HEK293T (cell line): Measurements from ENCODE around the gene NPFFR1.

Experiments used
- BHLHE40 ChIP-seq: fragments of 450-650 bp; IDR thresholded peaks from 2 replicates; pipeline ENCODE4 v1.6.1; 2016; ENCODE audit warnings: mild to moderate bottlenecking, moderate library complexity, borderline replicate concordance
- ELF4 ChIP-seq: fragments of 450-650 bp; IDR thresholded peaks from 2 replicates; pipeline ENCODE4 v1.6.1; 2017; ENCODE audit warnings: antibody characterized with exemption
- FOXA1 ChIP-seq: fragments of 450-650 bp; IDR thresholded peaks from 2 replicates; pipeline ENCODE4 v1.6.1; 2016; ENCODE audit warnings: mild to moderate bottlenecking
- FOXK2 ChIP-seq: fragments of 450-650 bp; IDR thresholded peaks from 2 replicates; pipeline ENCODE4 v1.6.1; 2016; ENCODE audit warnings: mild to moderate bottlenecking
- FOXM1 ChIP-seq: fragments of 450-650 bp; IDR thresholded peaks from 2 replicates; pipeline ENCODE4 v1.6.1; 2017; ENCODE audit warnings: mild to moderate bottlenecking, borderline replicate concordance
- L3MBTL2 ChIP-seq: fragments of 450-650 bp; conservative IDR thresholded peaks from 2 replicates; pipeline ENCODE4 v1.6.1; 2016; ENCODE audit warnings: mild to moderate bottlenecking
- SP1 ChIP-seq: fragments of 450-650 bp; IDR thresholded peaks from 2 replicates; pipeline ENCODE4 v1.6.1; 2017
- SUZ12 ChIP-seq: fragments of 450-650 bp; IDR thresholded peaks from 2 replicates; pipeline ENCODE4 v1.6.1; 2016; ENCODE audit warnings: mild to moderate bottlenecking
- TARDBP ChIP-seq: fragments of 450-650 bp; IDR thresholded peaks from 2 replicates; pipeline ENCODE4 v1.6.1; 2016
- TF ChIP-seq, protein P1 (sequence below): fragments of 450-650 bp; IDR thresholded peaks from 2 replicates; pipeline ENCODE4 v1.6.1; 2016

GRCh38 chr10:70323697-70324338 lies 40.0 kb upstream of the NPFFR1 start:
- TF ChIP-seq, protein P1, sequence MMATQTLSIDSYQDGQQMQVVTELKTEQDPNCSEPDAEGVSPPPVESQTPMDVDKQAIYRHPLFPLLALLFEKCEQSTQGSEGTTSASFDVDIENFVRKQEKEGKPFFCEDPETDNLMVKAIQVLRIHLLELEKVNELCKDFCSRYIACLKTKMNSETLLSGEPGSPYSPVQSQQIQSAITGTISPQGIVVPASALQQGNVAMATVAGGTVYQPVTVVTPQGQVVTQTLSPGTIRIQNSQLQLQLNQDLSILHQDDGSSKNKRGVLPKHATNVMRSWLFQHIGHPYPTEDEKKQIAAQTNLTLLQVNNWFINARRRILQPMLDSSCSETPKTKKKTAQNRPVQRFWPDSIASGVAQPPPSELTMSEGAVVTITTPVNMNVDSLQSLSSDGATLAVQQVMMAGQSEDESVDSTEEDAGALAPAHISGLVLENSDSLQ = no peak
- TF ChIP-seq SUZ12 (no peak), TARDBP (no peak), SP1 (no peak), L3MBTL2 (no peak), FOXK2 (no peak), BHLHE40 (no peak), FOXM1 (no peak), ELF4 (no peak), FOXA1 (no peak)
